Endothelial cell of umbilical vein (primary cell): ENCODE data around the gene HDAC5. TPM values are rescaled to one million over a fixed set of nuclear protein-coding genes. Genes with fewer than 3 reads are reported as not detected.

ENCODE experiments used
- BruUV-seq: library from RNA; stranded (reverse); fragments of 400-500 nt; replicated peaks from 2 replicates; lab custom pipeline; 2021; lab: Mats Ljungman, UMichigan
- CTCF ChIA-PET: fragments of 300-600, 350-600 bp; sonication (Branson Sonifier 250); formaldehyde crosslinking; loops from one replicate; lab custom pipeline; 2021; ENCODE audit warnings: antibody characterized with exemption, inconsistent platforms; lab: Charles Lee
- POLR2A ChIA-PET: fragments of 300-600, 350-600 bp; sonication (Branson Sonifier 250); formaldehyde crosslinking; loops from one replicate; lab custom pipeline; 2021; ENCODE audit warnings: antibody characterized with exemption, inconsistent platforms; lab: Charles Lee
- DNase-seq: peaks from one replicate; pipeline ENCODE4 v3.0.0-alpha.2; 2011; ENCODE audit warnings: low read depth, low spot score
- FAIRE-seq: peaks from 2 replicates; lab custom pipeline; 2011; peaks lifted over from hg19 to GRCh38; lab: Jason Lieb, UNC
- H2AFZ ChIP-seq: 2 replicates; pipeline ENCODE4 v1.6.0; 2012; ENCODE audit warnings: low read depth, low read length, control low read depth, inconsistent platforms
- H3K27ac ChIP-seq: 2 replicates; pipeline ENCODE4 v1.5.1; 2011; ENCODE audit warnings: low read depth, mild to moderate bottlenecking, control low read depth, low read length, moderate library complexity; ENCODE audit not compliant: insufficient read depth
- H3K27me3 ChIP-seq, 2 experiments: 2 replicates each; pipeline versions ENCODE4 v1.6.0 to v1.6.1; 2011; ENCODE audit warnings: low read length in 2 of 2, mixed read lengths in 1 of 2; ENCODE audit not compliant: control insufficient read depth in 2 of 2, insufficient read depth in 2 of 2
- H3K36me3 ChIP-seq, 2 experiments: 2 replicates in 1 of 2; 3 replicates in 1 of 2; pipeline ENCODE4 v1.5.1; 2011; ENCODE audit warnings: low read length in 2 of 2, mild to moderate bottlenecking in 1 of 2, moderate library complexity in 1 of 2; ENCODE audit not compliant: control insufficient read depth in 2 of 2, insufficient read depth in 2 of 2; ENCODE audit errors: extremely low read depth in 1 of 2
- H3K4me1 ChIP-seq: 3 replicates; pipeline ENCODE4 v1.5.1; 2011; ENCODE audit warnings: mild to moderate bottlenecking, low read length; ENCODE audit not compliant: control insufficient read depth, insufficient read depth; ENCODE audit errors: extremely low read depth
- H3K4me2 ChIP-seq: 2 replicates; pipeline ENCODE4 v1.6.1; 2011; ENCODE audit warnings: low read length, control low read depth, mixed read lengths; ENCODE audit not compliant: insufficient read depth
- H3K4me3 ChIP-seq, 3 experiments: fragments of 200-600 bp in 1 of 3; sonication (generic), shearing (Covaris generic) in 1 of 3; replicated peaks in 1 of 3; 2 replicates each; pipeline ENCODE4 v1.5.1; 2011 to 2016; ENCODE audit warnings: control low read depth in 3 of 3, low read length in 3 of 3, mild to moderate bottlenecking in 2 of 3, inconsistent platforms in 1 of 3, low read depth in 1 of 3, moderate library complexity in 1 of 3; ENCODE audit not compliant: insufficient read depth in 1 of 3
- H3K79me2 ChIP-seq: 2 replicates; pipeline ENCODE4 v1.6.0; 2012; ENCODE audit warnings: low read length, inconsistent platforms; ENCODE audit not compliant: control insufficient read depth, insufficient read depth
- H3K9ac ChIP-seq: replicated peaks from 2 replicates; pipeline ENCODE3; 2011; ENCODE audit warnings: low read length, control low read depth; ENCODE audit not compliant: insufficient read depth; ENCODE audit errors: extremely low read depth
- H3K9me1 ChIP-seq: replicated peaks from 3 replicates; pipeline ENCODE4 v1.6.0; 2011; ENCODE audit warnings: mild to moderate bottlenecking, low read length; ENCODE audit not compliant: control insufficient read depth, insufficient read depth; ENCODE audit errors: extremely low read depth
- H3K9me3 ChIP-seq: replicated peaks from 2 replicates; pipeline ENCODE4 v1.5.1; 2012; ENCODE audit warnings: low read length, inconsistent platforms; ENCODE audit not compliant: control insufficient read depth, insufficient read depth
- H4K20me1 ChIP-seq: replicated peaks from 2 replicates; pipeline ENCODE3; 2011; ENCODE audit warnings: mild to moderate bottlenecking, low read length; ENCODE audit not compliant: control insufficient read depth, insufficient read depth; ENCODE audit errors: extremely low read depth
- CTCF ChIP-seq, 2 donors: IDR thresholded peaks; 1 replicate in 1 of 2; 2 replicates in 1 of 2; pipeline ENCODE4 v1.5.1; 2011; ENCODE audit warnings: low read length in 2 of 2, mild to moderate bottlenecking in 2 of 2, moderate library complexity in 2 of 2, control low read depth in 1 of 2, inconsistent platforms in 1 of 2, low read depth in 1 of 2; ENCODE audit not compliant: insufficient read depth in 1 of 2; ENCODE audit errors: extremely low read depth in 1 of 2
- EZH2 ChIP-seq: IDR thresholded peaks from 2 replicates; pipeline ENCODE4 v1.6.1; 2012; ENCODE audit warnings: borderline replicate concordance, low read depth, mild to moderate bottlenecking, moderate library complexity, low read length, inconsistent platforms; ENCODE audit not compliant: severe bottlenecking
- FOS ChIP-seq: IDR thresholded peaks from 2 replicates; pipeline ENCODE4 v1.6.1; 2011; ENCODE audit warnings: mild to moderate bottlenecking, low read length, moderate library complexity, borderline replicate concordance; ENCODE audit not compliant: insufficient read depth
- GATA2 ChIP-seq: IDR thresholded peaks from 2 replicates; pipeline ENCODE4 v1.7.0; 2011; ENCODE audit warnings: low read depth, mild to moderate bottlenecking, moderate library complexity, mixed read lengths, low read length; ENCODE audit not compliant: insufficient read length, insufficient read depth
- JUN ChIP-seq: IDR thresholded peaks from 2 replicates; pipeline ENCODE4 v1.6.1; 2011; ENCODE audit warnings: borderline replicate concordance, low read depth; ENCODE audit not compliant: insufficient read length, insufficient read depth
- MAX ChIP-seq: IDR thresholded peaks from 2 replicates; pipeline ENCODE4 v1.6.1; 2011; ENCODE audit not compliant: insufficient read depth, insufficient read length
- MYC ChIP-seq: IDR thresholded peaks from one replicate; pipeline ENCODE4 v1.6.1; 2011; ENCODE audit warnings: mild to moderate bottlenecking, low read depth, low read length
- POLR2A ChIP-seq: IDR thresholded peaks from 2 replicates; pipeline ENCODE4 v1.6.1; 2012; ENCODE audit warnings: low read depth, mild to moderate bottlenecking, control low read depth, low read length
- POLR2AphosphoS5 ChIP-seq: IDR thresholded peaks from 2 replicates; pipeline ENCODE4 v1.6.1; 2012; ENCODE audit warnings: low read depth, mild to moderate bottlenecking, control low read depth, low read length, moderate library complexity; ENCODE audit not compliant: insufficient read depth
- dilution Hi-C: fragments of 300-500 bp; cut with MboI; formaldehyde crosslinking; loops from one replicate; pipeline ENCODE4 v1.15.0; 2019; ENCODE audit warnings: low sequenced_read_pairs; ENCODE audit not compliant: extremely low pct_ligation_motif_present
- intact Hi-C: fragments of 100-400 bp; cut with micrococcal nuclease; formaldehyde crosslinking; loops from one replicate; pipeline ENCODE4 v1.10.0; 2022
- polyA plus RNA-seq, 4 experiments: library from polyadenylated mRNA; depleted of rRNA in 3 of 4; stranded (reverse) in 3 of 4; unstranded in 1 of 4; fragments of >200 nt; gene quantifications; 2 replicates each; pipeline versions ENCODE4 v1.2.1 to v1.2.3, GENCODE V29; 2011 to 2012; ENCODE audit warnings: missing spikeins in 1 of 4
- total RNA-seq: library from RNA; stranded (reverse); gene quantifications from 2 replicates; pipeline ENCODE4 v1.2.3, GENCODE V29; 2021

Gene HDAC5
- total and polyA plus RNA-seq, 2 donors (not counting 3 experiments of a cell fraction or from before 2014, with no cell fraction given): 35.4 to 40.4 TPM

GRCh38 chr17:44085908-44086307 is 37.5 kb downstream of the HDAC5 start:
- TF ChIP-seq POLR2AphosphoS5 (no peak), FOS (no peak), MYC (no peak), EZH2 (no peak), POLR2A (no peak), GATA2 (no peak), CTCF (IDR thresholded peaks at IDR 0.05; ENCODE audit: extremely low read depth in 1 of 2, insufficient read depth in 1 of 2, low read depth in 1 of 2, low read length in 2 of 2) (no peak), MAX (no peak), JUN (no peak)
- Histone ChIP-seq H2AFZ (no peak overlapping the region), H3K36me3 (peaks cover 1 to 15% of the 10 kb centered on the region in 2 experiments), H3K9me1 (no peaks in the 10 kb centered on the region), H3K9ac (no peak overlapping the region), H4K20me1 (no peaks in the 10 kb centered on the region), H3K79me2 (no peaks in the 10 kb centered on the region), H3K27ac (no peak overlapping the region), H3K9me3 (no peaks in the 10 kb centered on the region), H3K27me3 (no peaks in the 10 kb centered on the region), H3K4me1 (peaks cover 6% of the 10 kb centered on the region), H3K4me3 (no peak overlapping the region), H3K4me2 (no peak overlapping the region)
- DNase-seq (no peak), FAIRE-seq (no peak)
- intact Hi-C loops: loop anchor here (2.0 kb wide), 1 partner anchor 29 kb away; no protein-coding TSS in a partner anchor
- dilution Hi-C loops: no loop called here
- POLR2A ChIA-PET: no interaction called here
- CTCF ChIA-PET: interaction anchor here (0.6 to 3.0 kb wide), 4 partner anchors 10 to 55 kb away, joined by 3 to 10 read pairs (median 4); partner anchors contain the start of gene HDAC5
- no TSS peak for BruUV-seq
